ENCODE results near the gene CITED4.

CITED4 gene

GRCh38 chr1:40862008-40862863 is at the start of gene CITED4:
Gene CITED4 (minus strand): TSS chr1:40862363. CDS start chr1:40862127, 236 bp downstream.
- Histone ChIP-seq H3K4me3 (ENCODE audit: low read depth, low read length) (peak within 1 kb of the TSS; percentile 67), H3K9ac (ENCODE audit: low read depth, low read length) (peak within 1 kb of the TSS; percentile 77; the same call in 1 of the 2 replicates)

GRCh38 chr1:40911105-40911504 is 48.9 kb upstream of the CITED4 start:
- Histone ChIP-seq H3K4me1 (ENCODE audit: control insufficient read depth, insufficient read depth, low read length) (no peaks in the 10 kb centered on the region), H3K9me3 (ENCODE audit: control insufficient read depth, insufficient read depth, low read length) (no peaks in the 10 kb centered on the region), H3K9ac (ENCODE audit: low read depth, low read length) (no peak overlapping the region), H3K27me3 (ENCODE audit: control insufficient read depth, insufficient read depth, low read length) (no peaks in the 10 kb centered on the region), H3K27ac (ENCODE audit: low read depth, low read length) (no peak overlapping the region), H3K4me3 (ENCODE audit: low read depth, low read length) (no peak overlapping the region), H3K36me3 (ENCODE audit: control insufficient read depth, insufficient read depth, low read length) (no peaks in the 10 kb centered on the region)

More at GRCh38 chr1:40862008-40862863, at the start of gene CITED4:
- no peaks in the 10 kb centered on the region for H3K36me3 ChIP-seq (ENCODE audit: control insufficient read depth, insufficient read depth, low read length)
- H3K4me1 ChIP-seq (ENCODE audit: control insufficient read depth, insufficient read depth, low read length): peaks cover 14% of the 10 kb centered on the region; the same call in 1 of the 2 replicates
- peaks cover 26% of the 10 kb centered on the region for H3K27me3 ChIP-seq (ENCODE audit: control insufficient read depth, insufficient read depth, low read length)
- H3K27ac ChIP-seq (ENCODE audit: low read depth, low read length): peak within 1 kb of the TSS; percentile 30
- no peaks in the 10 kb centered on the region for H3K9me3 ChIP-seq (ENCODE audit: control insufficient read depth, insufficient read depth, low read length)

GRCh38 chr1:40909281-40909680 is 47.1 kb upstream of the CITED4 start:
- Histone ChIP-seq H3K36me3 (ENCODE audit: control insufficient read depth, insufficient read depth, low read length) (no peaks in the 10 kb centered on the region), H3K9ac (ENCODE audit: low read depth, low read length) (no peak overlapping the region), H3K27me3 (ENCODE audit: control insufficient read depth, insufficient read depth, low read length) (no peaks in the 10 kb centered on the region), H3K4me3 (ENCODE audit: low read depth, low read length) (no peak overlapping the region), H3K27ac (ENCODE audit: low read depth, low read length) (no peak overlapping the region), H3K9me3 (ENCODE audit: control insufficient read depth, insufficient read depth, low read length) (no peaks in the 10 kb centered on the region), H3K4me1 (ENCODE audit: control insufficient read depth, insufficient read depth, low read length) (no peaks in the 10 kb centered on the region)

- H3K36me3 ChIP-seq (ENCODE audit: control insufficient read depth, insufficient read depth, low read length): no peaks in the 10 kb centered on the region
- no peak overlapping the region for H3K9ac ChIP-seq (ENCODE audit: low read depth, low read length)
- no peak overlapping the region for H3K4me3 ChIP-seq (ENCODE audit: low read depth, low read length)
- no peaks in the 10 kb centered on the region for H3K9me3 ChIP-seq (ENCODE audit: control insufficient read depth, insufficient read depth, low read length)
- H3K4me1 ChIP-seq (ENCODE audit: control insufficient read depth, insufficient read depth, low read length): no peaks in the 10 kb centered on the region
- no peak overlapping the region for H3K27ac ChIP-seq (ENCODE audit: low read depth, low read length)
- H3K27me3 ChIP-seq (ENCODE audit: control insufficient read depth, insufficient read depth, low read length): no peaks in the 10 kb centered on the region
These were observed 46.2 kb upstream of the CITED4 start for GRCh38 chr1:40908350-40908749.

GRCh38 chr1:40907899-40908298 is 45.7 kb upstream of the CITED4 start:
- Histone ChIP-seq H3K9me3 (ENCODE audit: control insufficient read depth, insufficient read depth, low read length) (no peaks in the 10 kb centered on the region), H3K36me3 (ENCODE audit: control insufficient read depth, insufficient read depth, low read length) (no peaks in the 10 kb centered on the region), H3K4me3 (ENCODE audit: low read depth, low read length) (no peak overlapping the region), H3K9ac (ENCODE audit: low read depth, low read length) (no peak overlapping the region), H3K27ac (ENCODE audit: low read depth, low read length) (no peak overlapping the region), H3K27me3 (ENCODE audit: control insufficient read depth, insufficient read depth, low read length) (no peaks in the 10 kb centered on the region), H3K4me1 (ENCODE audit: control insufficient read depth, insufficient read depth, low read length) (no peaks in the 10 kb centered on the region)

- Histone ChIP-seq H3K9ac (ENCODE audit: low read depth, low read length) (no peak overlapping the region), H3K27ac (ENCODE audit: low read depth, low read length) (no peak overlapping the region), H3K4me1 (ENCODE audit: control insufficient read depth, insufficient read depth, low read length) (no peaks in the 10 kb centered on the region), H3K4me3 (ENCODE audit: low read depth, low read length) (no peak overlapping the region), H3K9me3 (ENCODE audit: control insufficient read depth, insufficient read depth, low read length) (no peaks in the 10 kb centered on the region), H3K27me3 (ENCODE audit: control insufficient read depth, insufficient read depth, low read length) (no peaks in the 10 kb centered on the region), H3K36me3 (ENCODE audit: control insufficient read depth, insufficient read depth, low read length) (no peaks in the 10 kb centered on the region)
These were observed 44.7 kb upstream of the CITED4 start for GRCh38 chr1:40906781-40907400.

GRCh38 chr1:40905061-40905460 is 42.9 kb upstream of the CITED4 start:
- no peaks in the 10 kb centered on the region for H3K4me1 ChIP-seq (ENCODE audit: control insufficient read depth, insufficient read depth, low read length)
- H3K4me3 ChIP-seq (ENCODE audit: low read depth, low read length): no peak overlapping the region
- no peaks in the 10 kb centered on the region for H3K9me3 ChIP-seq (ENCODE audit: control insufficient read depth, insufficient read depth, low read length)
- no peaks in the 10 kb centered on the region for H3K27me3 ChIP-seq (ENCODE audit: control insufficient read depth, insufficient read depth, low read length)
- no peak overlapping the region for H3K9ac ChIP-seq (ENCODE audit: low read depth, low read length)
- H3K36me3 ChIP-seq (ENCODE audit: control insufficient read depth, insufficient read depth, low read length): no peaks in the 10 kb centered on the region
- H3K27ac ChIP-seq (ENCODE audit: low read depth, low read length): no peak overlapping the region

- no peaks in the 10 kb centered on the region for H3K27me3 ChIP-seq (ENCODE audit: control insufficient read depth, insufficient read depth, low read length)
- H3K27ac ChIP-seq (ENCODE audit: low read depth, low read length): no peak overlapping the region
- no peak overlapping the region for H3K9ac ChIP-seq (ENCODE audit: low read depth, low read length)
- H3K9me3 ChIP-seq (ENCODE audit: control insufficient read depth, insufficient read depth, low read length): no peaks in the 10 kb centered on the region
- no peaks in the 10 kb centered on the region for H3K36me3 ChIP-seq (ENCODE audit: control insufficient read depth, insufficient read depth, low read length)
- H3K4me1 ChIP-seq (ENCODE audit: control insufficient read depth, insufficient read depth, low read length): peaks cover 4% of the 10 kb centered on the region; the same call in 1 of the 2 replicates
- H3K4me3 ChIP-seq (ENCODE audit: low read depth, low read length): no peak overlapping the region
These were observed 40.9 kb upstream of the CITED4 start for GRCh38 chr1:40903106-40903505.

GRCh38 chr1:40901886-40902852 is 40.0 kb upstream of the CITED4 start:
- H3K9ac ChIP-seq (ENCODE audit: low read depth, low read length): no peak overlapping the region
- H3K4me1 ChIP-seq (ENCODE audit: control insufficient read depth, insufficient read depth, low read length): peaks cover 4% of the 10 kb centered on the region; the same call in 1 of the 2 replicates
- H3K36me3 ChIP-seq (ENCODE audit: control insufficient read depth, insufficient read depth, low read length): no peaks in the 10 kb centered on the region
- no peaks in the 10 kb centered on the region for H3K9me3 ChIP-seq (ENCODE audit: control insufficient read depth, insufficient read depth, low read length)
- no peak overlapping the region for H3K4me3 ChIP-seq (ENCODE audit: low read depth, low read length)
- H3K27me3 ChIP-seq (ENCODE audit: control insufficient read depth, insufficient read depth, low read length): no peaks in the 10 kb centered on the region
- H3K27ac ChIP-seq (ENCODE audit: low read depth, low read length): no peak overlapping the region

GRCh38 chr1:40899230-40899870 is 37.2 kb upstream of the CITED4 start:
- Histone ChIP-seq H3K9ac (ENCODE audit: low read depth, low read length) (no peak overlapping the region), H3K36me3 (ENCODE audit: control insufficient read depth, insufficient read depth, low read length) (no peaks in the 10 kb centered on the region), H3K4me1 (ENCODE audit: control insufficient read depth, insufficient read depth, low read length) (peaks cover 4% of the 10 kb centered on the region; the same call in 1 of the 2 replicates), H3K9me3 (ENCODE audit: control insufficient read depth, insufficient read depth, low read length) (peaks cover 6% of the 10 kb centered on the region), H3K27me3 (ENCODE audit: control insufficient read depth, insufficient read depth, low read length) (no peaks in the 10 kb centered on the region), H3K27ac (ENCODE audit: low read depth, low read length) (no peak overlapping the region), H3K4me3 (ENCODE audit: low read depth, low read length) (no peak overlapping the region)
